ENCODE results near the gene CCDC6.

DNA sequence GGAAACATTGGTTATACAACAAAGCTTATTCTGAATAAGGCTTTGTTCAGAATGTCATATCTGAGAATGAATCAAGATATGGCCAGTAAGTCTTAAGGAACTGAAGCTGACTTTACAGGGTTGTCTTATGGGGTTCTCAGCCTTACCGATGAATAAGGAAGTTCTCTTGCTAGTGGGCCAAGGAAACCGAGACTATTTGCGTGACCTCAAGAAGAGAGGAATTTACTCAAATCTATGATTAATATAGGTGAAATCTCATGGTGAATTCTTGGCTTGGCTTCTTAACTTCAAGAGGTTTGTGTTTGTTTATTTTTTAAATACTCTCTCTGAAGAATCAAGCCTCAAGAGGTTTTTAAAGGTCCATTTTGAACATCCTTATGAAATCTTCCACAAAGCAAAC, 148.4 kb downstream of the CCDC6 start:
- TF ChIP-seq POLR2A (IDR thresholded peaks at IDR 0.05) = no peak
- TF ChIP-seq, protein P1, sequence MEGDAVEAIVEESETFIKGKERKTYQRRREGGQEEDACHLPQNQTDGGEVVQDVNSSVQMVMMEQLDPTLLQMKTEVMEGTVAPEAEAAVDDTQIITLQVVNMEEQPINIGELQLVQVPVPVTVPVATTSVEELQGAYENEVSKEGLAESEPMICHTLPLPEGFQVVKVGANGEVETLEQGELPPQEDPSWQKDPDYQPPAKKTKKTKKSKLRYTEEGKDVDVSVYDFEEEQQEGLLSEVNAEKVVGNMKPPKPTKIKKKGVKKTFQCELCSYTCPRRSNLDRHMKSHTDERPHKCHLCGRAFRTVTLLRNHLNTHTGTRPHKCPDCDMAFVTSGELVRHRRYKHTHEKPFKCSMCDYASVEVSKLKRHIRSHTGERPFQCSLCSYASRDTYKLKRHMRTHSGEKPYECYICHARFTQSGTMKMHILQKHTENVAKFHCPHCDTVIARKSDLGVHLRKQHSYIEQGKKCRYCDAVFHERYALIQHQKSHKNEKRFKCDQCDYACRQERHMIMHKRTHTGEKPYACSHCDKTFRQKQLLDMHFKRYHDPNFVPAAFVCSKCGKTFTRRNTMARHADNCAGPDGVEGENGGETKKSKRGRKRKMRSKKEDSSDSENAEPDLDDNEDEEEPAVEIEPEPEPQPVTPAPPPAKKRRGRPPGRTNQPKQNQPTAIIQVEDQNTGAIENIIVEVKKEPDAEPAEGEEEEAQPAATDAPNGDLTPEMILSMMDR (IDR thresholded peaks at IDR 0.05) = no peak

All from lower leg skin (tissue), 3 donors.